ENCODE results near the gene PREX1. TPM values are rescaled to one million over a fixed set of nuclear protein-coding genes. Genes with fewer than 3 reads are reported as not detected.

Gene PREX1
- total RNA-seq, 4 donors from 2014 or later, result 9.9 to 150 (median 18.4) TPM

- no peaks in the 10 kb centered on the region for H3K27me3 ChIP-seq
- H3K27ac ChIP-seq, result no peak overlapping the region
- DNase-seq, result peak in 2 of 3 donors; percentile 15 to 27
- H3K4me3 ChIP-seq, result no peak overlapping the region
- no peak for TF ChIP-seq CTCF (IDR thresholded peaks at IDR 0.05)
- no peak for TF ChIP-seq POLR2A (IDR thresholded peaks at IDR 0.05)
- no peaks in the 10 kb centered on the region for H3K9me3 ChIP-seq
- no peaks in the 10 kb centered on the region for H3K4me1 ChIP-seq
- H3K36me3 ChIP-seq, result no peaks in the 10 kb centered on the region
Observed at GRCh38 chr20:48606841-48607543, 220.8 kb downstream of the PREX1 start.

- Histone ChIP-seq H3K9me3 (no peaks in the 10 kb centered on the region), H3K4me1 (no peaks in the 10 kb centered on the region), H3K4me3 (no peak overlapping the region), H3K27me3 (no peaks in the 10 kb centered on the region), H3K27ac (no peak overlapping the region), H3K36me3 (no peaks in the 10 kb centered on the region)
- DNase-seq, result peak in 2 of 3 donors; percentile 25 to 34
- TF ChIP-seq POLR2A (IDR thresholded peaks at IDR 0.05) (no peak), CTCF (IDR thresholded peaks at IDR 0.05) (no peak)
Observed at GRCh38 chr20:48606172-48606840, 221.5 kb downstream of the PREX1 start.

DNA sequence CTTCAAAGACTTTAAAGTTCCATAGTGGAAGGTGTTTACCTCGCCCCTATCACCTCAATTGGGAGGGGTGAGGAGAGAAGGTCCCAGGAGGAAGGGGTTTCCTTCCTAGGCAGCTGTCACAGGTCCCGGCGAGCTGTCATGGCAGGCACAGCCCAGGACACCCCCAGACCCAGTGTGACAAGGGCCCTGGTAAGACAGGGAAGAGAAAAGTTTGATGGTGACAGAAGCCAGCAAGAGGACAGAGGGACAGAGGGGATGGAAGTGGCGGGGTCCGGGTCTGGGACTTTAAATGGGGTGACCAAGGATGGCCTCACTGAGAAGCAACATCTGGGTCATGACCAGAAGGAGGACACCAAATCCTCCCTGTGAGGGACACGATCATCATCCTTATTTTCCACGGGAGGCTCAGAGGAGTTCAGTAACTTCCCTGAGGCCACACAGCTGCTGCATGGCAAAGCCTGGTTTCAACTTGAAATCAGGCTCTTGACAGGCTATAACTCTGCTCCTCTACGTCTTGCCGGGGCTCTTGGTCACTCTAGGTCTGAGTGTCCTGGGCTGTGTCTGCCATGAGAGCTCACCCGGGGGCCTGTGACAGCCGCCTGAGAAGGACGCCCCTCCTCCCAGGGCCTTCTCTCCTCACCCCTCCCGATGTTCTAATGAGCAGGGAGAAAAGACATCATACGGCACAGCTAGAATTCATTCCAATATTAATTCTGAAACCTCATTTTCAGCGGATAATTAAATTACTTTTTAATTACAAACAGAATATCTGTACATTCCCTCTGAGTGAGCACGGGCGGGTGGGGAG, 222.2 kb downstream of the PREX1 start:
- H3K36me3 ChIP-seq, result no peaks in the 10 kb centered on the region
- peak; percentile 6 to 23 (median 10) for DNase-seq
- H3K4me1 ChIP-seq, result no peaks in the 10 kb centered on the region
- H3K27ac ChIP-seq, result no peak overlapping the region
- no peaks in the 10 kb centered on the region for H3K9me3 ChIP-seq
- no peaks in the 10 kb centered on the region for H3K27me3 ChIP-seq
- TF ChIP-seq POLR2A (IDR thresholded peaks at IDR 0.05) (no peak), CTCF (IDR thresholded peaks at IDR 0.05) (no peak)
- no peak overlapping the region for H3K4me3 ChIP-seq

GRCh38 chr20:48604936-48605335, 222.9 kb downstream of the PREX1 start:
- TF ChIP-seq POLR2A (IDR thresholded peaks at IDR 0.05) (no peak), CTCF (IDR thresholded peaks at IDR 0.05) (no peak)
- Histone ChIP-seq H3K36me3 (no peaks in the 10 kb centered on the region), H3K4me3 (no peak overlapping the region), H3K27ac (no peak overlapping the region), H3K27me3 (no peaks in the 10 kb centered on the region), H3K9me3 (no peaks in the 10 kb centered on the region), H3K4me1 (no peaks in the 10 kb centered on the region)
- DNase-seq, result peak in 2 of 3 donors; percentile 8 to 14

DNA sequence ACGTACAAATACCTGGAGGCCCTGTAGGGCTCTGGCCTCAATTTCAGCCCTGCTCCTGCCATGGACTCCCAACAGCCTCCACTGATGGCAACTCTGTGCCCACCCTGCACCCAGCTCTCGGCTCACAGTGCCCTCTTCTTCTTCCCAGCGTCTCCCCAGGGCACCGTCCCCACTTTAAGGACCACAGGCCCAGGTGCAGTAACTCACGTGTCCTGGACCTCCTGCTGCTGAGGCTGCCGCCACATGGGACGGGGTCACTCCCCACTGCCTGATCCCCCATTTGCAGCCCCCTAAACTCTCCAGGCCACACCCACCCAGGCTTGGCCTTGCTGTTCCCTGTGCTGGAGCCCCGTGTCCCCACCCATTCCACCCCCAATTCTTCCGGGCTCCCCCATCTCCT, 223.4 kb downstream of the PREX1 start:
- H3K4me1 ChIP-seq, result no peaks in the 10 kb centered on the region
- H3K27me3 ChIP-seq, result no peaks in the 10 kb centered on the region
- no peak overlapping the region for H3K4me3 ChIP-seq
- H3K27ac ChIP-seq, result no peak overlapping the region
- TF ChIP-seq CTCF (IDR thresholded peaks at IDR 0.05) (no peak), POLR2A (IDR thresholded peaks at IDR 0.05) (no peak)
- peak in 2 of 3 donors; percentile 32 to 34 for DNase-seq
- no peaks in the 10 kb centered on the region for H3K9me3 ChIP-seq
- no peaks in the 10 kb centered on the region for H3K36me3 ChIP-seq
